IMR-90 (cell line): ENCODE measurements around the gene UBE3C.

Experiments used
- BHLHE40 ChIP-seq: fragments of 150-350 bp; IDR thresholded peaks from 2 replicates; pipeline ENCODE4 v1.6.1; 2016; ENCODE audit warnings: mild to moderate bottlenecking, low read depth, low read length
- CEBPB ChIP-seq: IDR thresholded peaks from 2 replicates; pipeline ENCODE4 v1.6.1; 2012; ENCODE audit warnings: low read depth, low read length, improper control_type of control experiment
- CHD1 ChIP-seq: IDR thresholded peaks from 2 replicates; pipeline ENCODE4 v1.6.1; 2012; ENCODE audit warnings: low read depth, low read length, improper control_type of control experiment
- CTCF ChIP-seq: conservative IDR thresholded peaks from 2 replicates; pipeline ENCODE4 v1.5.1; 2012; ENCODE audit warnings: mild to moderate bottlenecking, low read depth, low read length, improper control_type of control experiment
- FOS ChIP-seq: fragments of 150-350 bp; IDR thresholded peaks from 2 replicates; pipeline ENCODE4 v1.6.1; 2016; ENCODE audit warnings: low read depth, low read length
- MAFK ChIP-seq: IDR thresholded peaks from 2 replicates; pipeline ENCODE4 v1.6.1; 2012; ENCODE audit warnings: low read depth, low read length, improper control_type of control experiment
- MXI1 ChIP-seq: IDR thresholded peaks from 2 replicates; pipeline ENCODE4 v1.6.1; 2012; ENCODE audit warnings: low read depth, mild to moderate bottlenecking, low read length, moderate library complexity, borderline replicate concordance
- POLR2A ChIP-seq: IDR thresholded peaks from 2 replicates; pipeline ENCODE4 v1.6.1; 2012; ENCODE audit warnings: mild to moderate bottlenecking, low read depth, low read length
- RAD21 ChIP-seq: IDR thresholded peaks from 2 replicates; pipeline ENCODE4 v1.6.1; 2012; ENCODE audit warnings: low read length, improper control_type of control experiment
- RCOR1 ChIP-seq: IDR thresholded peaks from 2 replicates; pipeline ENCODE4 v1.6.1; 2012; ENCODE audit warnings: mild to moderate bottlenecking, low read length, improper control_type of control experiment; ENCODE audit not compliant: insufficient replicate concordance
- RFX5 ChIP-seq: IDR thresholded peaks from 2 replicates; pipeline ENCODE4 v1.8.0; 2012; ENCODE audit warnings: low read depth, mild to moderate bottlenecking, low read length, moderate library complexity
- SMC3 ChIP-seq: fragments of 150-350 bp; IDR thresholded peaks from 2 replicates; pipeline ENCODE4 v1.6.1; 2016; ENCODE audit warnings: low read depth, mild to moderate bottlenecking, antibody characterized with exemption, low read length, moderate library complexity
- USF2 ChIP-seq: fragments of 150-350 bp; IDR thresholded peaks from 2 replicates; pipeline ENCODE4 v1.6.1; 2017; ENCODE audit warnings: mild to moderate bottlenecking, antibody characterized with exemption, low read length, low read depth

DNA sequence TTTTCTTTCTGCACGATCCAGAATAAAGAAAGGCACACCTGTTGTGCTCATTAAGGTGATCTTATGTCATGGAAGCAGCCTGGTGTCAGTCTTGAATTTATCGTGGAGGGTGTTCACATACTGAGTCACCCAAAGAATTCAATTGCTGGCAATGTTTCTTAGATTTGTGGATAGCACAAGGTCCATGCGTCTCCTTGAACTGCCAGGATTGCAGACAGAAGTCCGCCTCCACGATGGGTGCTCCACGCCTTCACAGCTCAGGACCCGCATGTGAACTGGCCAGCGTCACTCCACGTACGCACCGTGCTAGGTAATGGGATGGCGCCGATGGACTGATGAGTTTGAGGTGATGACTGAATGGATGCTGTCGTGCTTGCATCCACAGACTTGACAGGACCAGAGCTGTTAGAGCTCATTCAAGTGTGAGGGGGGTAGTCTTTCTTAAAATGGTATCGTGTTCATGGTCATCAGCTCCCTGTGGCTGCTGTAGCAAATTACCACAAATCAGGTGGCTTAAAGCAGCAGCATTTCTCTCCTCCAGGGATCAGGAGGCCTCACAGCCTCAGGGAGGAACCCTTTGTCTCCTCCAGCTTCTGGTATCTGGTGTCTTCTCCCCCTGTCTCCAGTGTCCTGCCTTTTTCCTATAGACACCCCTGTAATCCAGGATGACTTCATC is 132.7 kb downstream of the UBE3C start:
- TF ChIP-seq BHLHE40 = no peak
- no peak for TF ChIP-seq CTCF
- peak; percentile 37; the same call in 1 of the 2 replicates for TF ChIP-seq POLR2A
- no peak for TF ChIP-seq RCOR1
- no peak for TF ChIP-seq CEBPB
- no peak for TF ChIP-seq USF2
- TF ChIP-seq FOS = no peak
- TF ChIP-seq MXI1 = no peak
- no peak for TF ChIP-seq MAFK
- no peak for TF ChIP-seq CHD1
- no peak for TF ChIP-seq RAD21
- no peak for TF ChIP-seq SMC3
- no peak for TF ChIP-seq RFX5
